ENCODE data around the gene PDE1C.
"Not testable (repeated sequence)": the region's sequence is repeated elsewhere in the genome, so short reads cannot be mapped to it uniquely, and the experiment has no call there.

Gene PDE1C

GRCh38 chr7:32022966-32023365 is 47.2 kb downstream of the PDE1C start:
- H3K9ac ChIP-seq (ENCODE audit: low read depth, low read length): no peak overlapping the region
- no peaks in the 10 kb centered on the region for H3K9me3 ChIP-seq (ENCODE audit: control insufficient read depth, insufficient read depth, low read length)
- H3K4me1 ChIP-seq (ENCODE audit: control insufficient read depth, insufficient read depth, low read length): no peaks in the 10 kb centered on the region
- H3K36me3 ChIP-seq (ENCODE audit: control insufficient read depth, insufficient read depth, low read length): no peaks in the 10 kb centered on the region
- no peaks in the 10 kb centered on the region for H3K27me3 ChIP-seq (ENCODE audit: control insufficient read depth, insufficient read depth, low read length)
- no peak overlapping the region for H3K4me3 ChIP-seq (ENCODE audit: low read depth, low read length)

- Histone ChIP-seq H3K36me3 (ENCODE audit: control insufficient read depth, insufficient read depth, low read length) (no peaks in the 10 kb centered on the region), H3K4me1 (ENCODE audit: control insufficient read depth, insufficient read depth, low read length) (no peaks in the 10 kb centered on the region), H3K27me3 (ENCODE audit: control insufficient read depth, insufficient read depth, low read length) (no peaks in the 10 kb centered on the region), H3K9ac (ENCODE audit: low read depth, low read length) (no peak overlapping the region), H3K4me3 (ENCODE audit: low read depth, low read length) (no peak overlapping the region), H3K9me3 (ENCODE audit: control insufficient read depth, insufficient read depth, low read length) (no peaks in the 10 kb centered on the region)
These were observed 49.6 kb downstream of the PDE1C start for GRCh38 chr7:32020551-32021159.

DNA sequence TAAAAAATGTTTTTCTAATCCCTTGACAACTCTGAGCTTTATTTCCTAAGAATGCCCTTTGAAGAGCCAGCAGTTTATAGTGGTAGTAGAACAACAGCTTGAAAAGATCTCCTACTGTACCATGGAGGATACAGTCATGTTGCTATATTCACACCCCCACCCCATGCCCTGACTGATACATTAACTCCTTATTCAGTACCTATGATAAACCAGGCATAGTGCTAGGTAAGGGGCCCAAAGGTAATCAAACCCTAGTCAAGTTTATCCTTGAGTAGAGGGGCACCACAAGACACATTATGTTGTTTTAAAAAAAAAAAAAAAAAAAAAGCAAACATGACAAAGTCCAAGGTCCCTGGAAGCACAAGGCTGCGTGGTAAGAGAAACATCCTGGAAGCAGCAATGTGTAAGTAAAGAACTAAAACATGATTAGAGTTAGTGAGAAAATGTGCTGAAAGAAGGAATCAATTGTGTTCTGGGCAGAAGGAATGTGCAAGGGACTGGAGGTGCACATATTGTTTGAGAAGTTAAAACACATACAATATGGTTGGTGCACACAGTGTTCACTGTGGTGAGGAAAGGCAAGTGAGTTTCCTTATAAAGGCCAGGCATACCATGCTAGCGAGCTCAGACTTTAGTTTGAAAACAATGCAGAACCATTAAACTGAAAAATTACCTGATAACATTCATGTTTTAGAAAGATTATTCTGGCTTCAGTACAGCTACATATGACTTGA is 51.2 kb downstream of the PDE1C start:
- Histone ChIP-seq H3K36me3 (ENCODE audit: control insufficient read depth, insufficient read depth, low read length) (no peaks in the 10 kb centered on the region), H3K9me3 (ENCODE audit: control insufficient read depth, insufficient read depth, low read length) (no peaks in the 10 kb centered on the region), H3K9ac (ENCODE audit: low read depth, low read length) (no peak overlapping the region), H3K4me1 (ENCODE audit: control insufficient read depth, insufficient read depth, low read length) (no peaks in the 10 kb centered on the region), H3K4me3 (ENCODE audit: low read depth, low read length) (no peak overlapping the region), H3K27me3 (ENCODE audit: control insufficient read depth, insufficient read depth, low read length) (no peaks in the 10 kb centered on the region)

GRCh38 chr7:32015133-32015532 is 55.1 kb downstream of the PDE1C start:
- Histone ChIP-seq H3K4me3 (ENCODE audit: low read depth, low read length) (no peak overlapping the region), H3K9me3 (ENCODE audit: control insufficient read depth, insufficient read depth, low read length) (no peaks in the 10 kb centered on the region), H3K36me3 (ENCODE audit: control insufficient read depth, insufficient read depth, low read length) (no peaks in the 10 kb centered on the region), H3K4me1 (ENCODE audit: control insufficient read depth, insufficient read depth, low read length) (no peaks in the 10 kb centered on the region), H3K27me3 (ENCODE audit: control insufficient read depth, insufficient read depth, low read length) (no peaks in the 10 kb centered on the region), H3K9ac (ENCODE audit: low read depth, low read length) (no peak overlapping the region)

- not testable (repeated sequence) for H3K9ac ChIP-seq (ENCODE audit: low read depth, low read length); H3K4me1 ChIP-seq (ENCODE audit: control insufficient read depth, insufficient read depth, low read length); H3K4me3 ChIP-seq (ENCODE audit: low read depth, low read length)
These were observed 56.7 kb downstream of the PDE1C start for GRCh38 chr7:32013471-32013870.

DNA sequence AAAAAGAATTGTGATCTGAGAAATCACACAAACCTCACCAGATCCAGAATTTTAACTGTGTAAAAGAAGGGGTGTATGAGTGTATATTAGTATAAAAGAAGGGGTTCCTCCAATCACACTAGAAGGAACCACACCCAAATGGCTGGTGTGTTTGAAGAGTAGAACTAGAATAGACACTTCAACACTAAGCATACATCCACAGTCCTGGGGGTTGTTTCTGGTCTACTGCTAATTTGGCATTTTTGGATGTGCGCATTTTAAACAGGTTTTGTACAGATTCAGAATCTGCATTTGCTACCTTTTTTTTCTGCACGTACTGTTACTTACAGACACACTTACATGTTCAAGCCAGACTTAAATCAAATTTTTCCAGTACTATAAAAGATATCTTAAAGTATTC is 64.6 kb downstream of the PDE1C start:
- no peaks in the 10 kb centered on the region for H3K27me3 ChIP-seq (ENCODE audit: control insufficient read depth, insufficient read depth, low read length)
- no peaks in the 10 kb centered on the region for H3K4me1 ChIP-seq (ENCODE audit: control insufficient read depth, insufficient read depth, low read length)
- no peak overlapping the region for H3K9ac ChIP-seq (ENCODE audit: low read depth, low read length)
- no peaks in the 10 kb centered on the region for H3K9me3 ChIP-seq (ENCODE audit: control insufficient read depth, insufficient read depth, low read length)
- H3K36me3 ChIP-seq (ENCODE audit: control insufficient read depth, insufficient read depth, low read length): no peaks in the 10 kb centered on the region
- H3K4me3 ChIP-seq (ENCODE audit: low read depth, low read length): no peak overlapping the region

More at GRCh38 chr7:32013471-32013870, 56.7 kb downstream of the PDE1C start:
- H3K36me3 ChIP-seq (ENCODE audit: control insufficient read depth, insufficient read depth, low read length); H3K27me3 ChIP-seq (ENCODE audit: control insufficient read depth, insufficient read depth, low read length); H3K9me3 ChIP-seq (ENCODE audit: control insufficient read depth, insufficient read depth, low read length): not testable (repeated sequence)

DNA sequence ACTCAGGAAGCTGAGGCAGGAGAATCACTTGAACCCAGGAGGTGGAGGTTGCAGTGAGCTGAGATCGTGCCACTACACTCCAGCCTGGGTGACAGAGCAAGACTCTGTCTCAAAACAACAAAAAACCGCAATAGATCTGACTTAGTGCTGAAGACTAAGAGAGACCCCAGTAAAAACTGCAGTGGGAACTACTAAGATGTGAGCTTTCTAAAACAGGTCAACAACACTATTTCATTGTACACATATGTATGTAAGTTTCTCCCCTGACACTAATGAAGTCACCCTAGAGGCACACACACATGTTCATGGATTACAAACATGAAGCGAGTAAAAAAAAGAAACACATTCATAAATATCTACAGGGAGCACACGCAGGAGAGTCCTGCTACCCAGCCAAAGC is 68.3 kb downstream of the PDE1C start:
- peaks cover 3% of the 10 kb centered on the region for H3K4me1 ChIP-seq (ENCODE audit: control insufficient read depth, insufficient read depth, low read length)
- no peaks in the 10 kb centered on the region for H3K9me3 ChIP-seq (ENCODE audit: control insufficient read depth, insufficient read depth, low read length)
- H3K9ac ChIP-seq (ENCODE audit: low read depth, low read length): no peak overlapping the region
- no peaks in the 10 kb centered on the region for H3K27me3 ChIP-seq (ENCODE audit: control insufficient read depth, insufficient read depth, low read length)
- H3K4me3 ChIP-seq (ENCODE audit: low read depth, low read length): no peak overlapping the region
- H3K36me3 ChIP-seq (ENCODE audit: control insufficient read depth, insufficient read depth, low read length): no peaks in the 10 kb centered on the region

GRCh38 chr7:31997423-31997822 is 72.8 kb downstream of the PDE1C start:
- no peaks in the 10 kb centered on the region for H3K9me3 ChIP-seq (ENCODE audit: control insufficient read depth, insufficient read depth, low read length)
- H3K27me3 ChIP-seq (ENCODE audit: control insufficient read depth, insufficient read depth, low read length): no peaks in the 10 kb centered on the region
- no peak overlapping the region for H3K4me3 ChIP-seq (ENCODE audit: low read depth, low read length)
- peaks cover 3% of the 10 kb centered on the region for H3K4me1 ChIP-seq (ENCODE audit: control insufficient read depth, insufficient read depth, low read length)
- H3K9ac ChIP-seq (ENCODE audit: low read depth, low read length): no peak overlapping the region
- H3K36me3 ChIP-seq (ENCODE audit: control insufficient read depth, insufficient read depth, low read length): no peaks in the 10 kb centered on the region

- Histone ChIP-seq H3K9me3 (ENCODE audit: control insufficient read depth, insufficient read depth, low read length) (no peaks in the 10 kb centered on the region), H3K4me3 (ENCODE audit: low read depth, low read length) (no peak overlapping the region), H3K27me3 (ENCODE audit: control insufficient read depth, insufficient read depth, low read length) (no peaks in the 10 kb centered on the region), H3K4me1 (ENCODE audit: control insufficient read depth, insufficient read depth, low read length) (peaks cover 3% of the 10 kb centered on the region), H3K36me3 (ENCODE audit: control insufficient read depth, insufficient read depth, low read length) (no peaks in the 10 kb centered on the region), H3K9ac (ENCODE audit: low read depth, low read length) (no peak overlapping the region)
These were observed 75.1 kb downstream of the PDE1C start for GRCh38 chr7:31995134-31995533.

DNA sequence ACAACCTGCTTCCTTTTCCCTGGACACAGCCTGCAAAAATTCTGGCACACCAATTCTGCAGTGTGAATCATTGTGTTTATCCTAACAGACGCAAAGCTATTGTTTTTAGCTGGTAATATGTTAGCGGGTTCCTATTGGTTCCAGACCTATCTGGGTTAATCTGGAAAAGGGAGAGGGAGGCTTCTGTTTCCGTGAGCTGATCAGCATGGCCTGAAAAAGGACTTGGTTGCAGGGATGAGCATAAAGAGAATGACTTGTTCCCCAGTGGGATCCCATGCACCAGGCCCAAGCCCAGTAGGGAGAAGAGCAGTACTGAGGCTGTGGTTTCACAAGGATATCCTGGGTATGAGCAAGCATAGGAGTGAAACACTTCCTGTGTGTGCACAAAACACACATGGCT is 78.4 kb downstream of the PDE1C start:
- peaks cover 2% of the 10 kb centered on the region for H3K27me3 ChIP-seq (ENCODE audit: control insufficient read depth, insufficient read depth, low read length)
- H3K4me3 ChIP-seq (ENCODE audit: low read depth, low read length): no peak overlapping the region
- no peaks in the 10 kb centered on the region for H3K4me1 ChIP-seq (ENCODE audit: control insufficient read depth, insufficient read depth, low read length)
- H3K9ac ChIP-seq (ENCODE audit: low read depth, low read length): no peak overlapping the region
- H3K36me3 ChIP-seq (ENCODE audit: control insufficient read depth, insufficient read depth, low read length): no peaks in the 10 kb centered on the region
- H3K9me3 ChIP-seq (ENCODE audit: control insufficient read depth, insufficient read depth, low read length): no peaks in the 10 kb centered on the region

- Histone ChIP-seq H3K9ac (ENCODE audit: low read depth, low read length) (no peak overlapping the region), H3K4me3 (ENCODE audit: low read depth, low read length) (no peak overlapping the region), H3K36me3 (ENCODE audit: control insufficient read depth, insufficient read depth, low read length) (no peaks in the 10 kb centered on the region), H3K27me3 (ENCODE audit: control insufficient read depth, insufficient read depth, low read length) (peaks cover 2% of the 10 kb centered on the region), H3K4me1 (ENCODE audit: control insufficient read depth, insufficient read depth, low read length) (no peaks in the 10 kb centered on the region), H3K9me3 (ENCODE audit: control insufficient read depth, insufficient read depth, low read length) (no peaks in the 10 kb centered on the region)
These were observed 78.8 kb downstream of the PDE1C start for GRCh38 chr7:31991406-31991805.

- Histone ChIP-seq H3K9me3 (ENCODE audit: control insufficient read depth, insufficient read depth, low read length) (no peaks in the 10 kb centered on the region), H3K9ac (ENCODE audit: low read depth, low read length) (no peak overlapping the region), H3K36me3 (ENCODE audit: control insufficient read depth, insufficient read depth, low read length) (no peaks in the 10 kb centered on the region)
These were observed 83.2 kb downstream of the PDE1C start for GRCh38 chr7:31986878-31987518.

More at GRCh38 chr7:31986878-31987518, 83.2 kb downstream of the PDE1C start:
- no peak overlapping the region for H3K4me3 ChIP-seq (ENCODE audit: low read depth, low read length)
- no peaks in the 10 kb centered on the region for H3K4me1 ChIP-seq (ENCODE audit: control insufficient read depth, insufficient read depth, low read length)
- H3K27me3 ChIP-seq (ENCODE audit: control insufficient read depth, insufficient read depth, low read length): peaks cover 4% of the 10 kb centered on the region

Data from iPS-15b (cell line).